WTC11 (cell line): Measurements from ENCODE around the gene ATP2A1. TPM values are rescaled to one million over a fixed set of nuclear protein-coding genes. Genes with fewer than 3 reads are reported as not detected.
A peak's percentile ranks its signal among the peaks of the same experiment; 100 is the strongest.

Experiments used
- ATAC-seq: fragments of 200-7000 bp; cut with Tn5 transposase; 2 replicates; pipeline ENCODE4 v1.10.0; 2021; ENCODE audit warnings: mild to moderate bottlenecking, moderate library complexity
- CTCF ChIA-PET: fragments of 300-600 bp; sonication (Branson Sonifier 250); formaldehyde crosslinking; loops from one replicate; lab custom pipeline; 2021; ENCODE audit warnings: antibody characterized with exemption; lab: Charles Lee
- POLR2A ChIA-PET: fragments of 350-600 bp; sonication (Branson Sonifier 250); formaldehyde crosslinking; loops from one replicate; lab custom pipeline; 2021; ENCODE audit warnings: antibody characterized with exemption; lab: Charles Lee
- DNase-seq: peaks from one replicate; pipeline ENCODE4 v3.0.0; 2021; ENCODE audit warnings: low spot score
- H3K27ac Mint-ChIP-seq: 2 replicates; pipeline ENCODE4 v1.8.0; 2021; ENCODE audit warnings: mixed read lengths
- H3K27me3 Mint-ChIP-seq: 2 replicates; pipeline ENCODE4 v1.8.0; 2021; ENCODE audit warnings: low read depth, mild to moderate bottlenecking, moderate library complexity, mixed read lengths
- H3K36me3 Mint-ChIP-seq: 2 replicates; pipeline ENCODE4 v1.8.0; 2021; ENCODE audit warnings: mixed read lengths
- H3K4me1 Mint-ChIP-seq: 2 replicates; pipeline ENCODE4 v1.8.0; 2022; ENCODE audit warnings: mixed read lengths
- H3K4me3 Mint-ChIP-seq: 2 replicates; pipeline ENCODE4 v1.8.0; 2021; ENCODE audit warnings: mild to moderate bottlenecking, moderate library complexity, mixed read lengths
- H3K9me3 Mint-ChIP-seq: 2 replicates; pipeline ENCODE4 v1.8.0; 2021; ENCODE audit warnings: mixed read lengths
- CBFB ChIP-seq: sonication (generic); formaldehyde crosslinking; IDR thresholded peaks from 2 replicates; pipeline ENCODE4 v1.8.1; 2022; ENCODE audit warnings: mild to moderate bottlenecking, low read depth, missing genetic modification reagents
- ETV6 ChIP-seq: sonication (generic); formaldehyde crosslinking; IDR thresholded peaks from 2 replicates; pipeline ENCODE4 v1.8.1; 2022; ENCODE audit warnings: mild to moderate bottlenecking, missing genetic modification reagents
- FOXK1 ChIP-seq: sonication (generic); formaldehyde crosslinking; IDR thresholded peaks from 2 replicates; pipeline ENCODE4 v1.8.0; 2022; ENCODE audit warnings: mild to moderate bottlenecking, moderate library complexity, missing genetic modification reagents
- GABPB1 ChIP-seq: sonication (generic); formaldehyde crosslinking; IDR thresholded peaks from 2 replicates; pipeline ENCODE4 v1.8.1; 2023; ENCODE audit warnings: mild to moderate bottlenecking, missing genetic modification reagents
- GRHL2 ChIP-seq: fragments of 250-450 bp; sonication (Bioruptor Pico); IDR thresholded peaks from 2 replicates; pipeline ENCODE4 v1.8.0; 2022; ENCODE audit warnings: mild to moderate bottlenecking, moderate library complexity; ENCODE audit not compliant: insufficient replicate concordance, severe bottlenecking
- HMGA2 ChIP-seq: fragments of 250-450 bp; sonication (Bioruptor Pico); IDR thresholded peaks from 2 replicates; pipeline ENCODE4 v1.4.0; 2021; ENCODE audit warnings: mild to moderate bottlenecking, moderate library complexity
- IRF2 ChIP-seq: sonication (generic); formaldehyde crosslinking; IDR thresholded peaks from 2 replicates; pipeline ENCODE4 v1.8.0; 2022; ENCODE audit warnings: low read depth, missing genetic modification reagents, borderline replicate concordance
- NFE2L1 ChIP-seq: sonication (generic); formaldehyde crosslinking; IDR thresholded peaks from 2 replicates; pipeline ENCODE4 v1.8.1; 2023; ENCODE audit warnings: missing genetic modification reagents
- NR2C2 ChIP-seq: sonication (generic); formaldehyde crosslinking; IDR thresholded peaks from 2 replicates; pipeline ENCODE4 v1.8.0; 2022; ENCODE audit warnings: mild to moderate bottlenecking, missing genetic modification reagents
- RELA ChIP-seq: sonication (generic); formaldehyde crosslinking; IDR thresholded peaks from 2 replicates; pipeline ENCODE4 v1.8.1; 2022; ENCODE audit warnings: missing genetic modification reagents, mild to moderate bottlenecking, borderline replicate concordance
- SP1 ChIP-seq: sonication (generic); formaldehyde crosslinking; conservative IDR thresholded peaks from 2 replicates; pipeline ENCODE4 v1.8.1; 2022; ENCODE audit warnings: missing genetic modification reagents
- ZBTB21 ChIP-seq: sonication (generic); formaldehyde crosslinking; IDR thresholded peaks from 2 replicates; pipeline ENCODE4 v1.8.1; 2023; ENCODE audit warnings: mild to moderate bottlenecking, missing genetic modification reagents, borderline replicate concordance
- ZNF138 ChIP-seq: sonication (generic); formaldehyde crosslinking; conservative IDR thresholded peaks from 2 replicates; pipeline ENCODE4 v1.8.1; 2022; ENCODE audit warnings: mild to moderate bottlenecking, moderate library complexity, missing genetic modification reagents
- ZNF232 ChIP-seq: sonication (generic); formaldehyde crosslinking; IDR thresholded peaks from 2 replicates; pipeline ENCODE4 v1.8.0; 2022; ENCODE audit warnings: mild to moderate bottlenecking, missing genetic modification reagents
- ZNF317 ChIP-seq: sonication (generic); formaldehyde crosslinking; IDR thresholded peaks from 2 replicates; pipeline ENCODE4 v1.8.1; 2023; ENCODE audit warnings: low read depth, mild to moderate bottlenecking, moderate library complexity, missing genetic modification reagents, borderline replicate concordance
- ZNF416 ChIP-seq: fragments of 250-450 bp; sonication (Bioruptor Pico); IDR thresholded peaks from 2 replicates; pipeline ENCODE4 v1.9.0; 2021; ENCODE audit warnings: mild to moderate bottlenecking, inconsistent platforms
- ZNF671 ChIP-seq: fragments of 250-450 bp; sonication (Bioruptor Pico); IDR thresholded peaks from 2 replicates; pipeline ENCODE4 v1.8.0; 2021; ENCODE audit warnings: mild to moderate bottlenecking
- total RNA-seq: library from RNA; stranded (reverse); gene quantifications from 3 replicates; pipeline ENCODE4 v1.2.3, GENCODE V29; 2021
- TF ChIP-seq, protein P1 (sequence below): sonication (generic); formaldehyde crosslinking; IDR thresholded peaks from 2 replicates; pipeline ENCODE4 v1.8.1; 2022; ENCODE audit warnings: low read depth, mild to moderate bottlenecking, moderate library complexity, missing genetic modification reagents, borderline replicate concordance
- TF ChIP-seq, protein P2 (sequence below): sonication (generic); formaldehyde crosslinking; IDR thresholded peaks from 2 replicates; pipeline ENCODE4 v1.8.0; 2022; ENCODE audit warnings: mild to moderate bottlenecking, missing genetic modification reagents
- TF ChIP-seq, protein P3 (sequence below): sonication (generic); formaldehyde crosslinking; IDR thresholded peaks from 2 replicates; pipeline ENCODE4 v1.8.1; 2022; ENCODE audit warnings: missing genetic modification reagents, borderline replicate concordance
- TF ChIP-seq, protein P4 (sequence below): sonication (generic); formaldehyde crosslinking; IDR thresholded peaks from 2 replicates; pipeline ENCODE4 v1.8.0; 2023; ENCODE audit warnings: missing genetic modification reagents
- TF ChIP-seq, protein P5 (sequence below): sonication (generic); formaldehyde crosslinking; IDR thresholded peaks from 2 replicates; pipeline ENCODE4 v1.8.1; 2023; ENCODE audit warnings: mild to moderate bottlenecking, missing genetic modification reagents, moderate library complexity
- TF ChIP-seq, protein P6 (sequence below): sonication (generic); formaldehyde crosslinking; IDR thresholded peaks from 2 replicates; pipeline ENCODE4 v1.8.0; 2022; ENCODE audit warnings: missing genetic modification reagents

ATP2A1 gene
- total RNA-seq, 1 experiment from 2014 or later: 6.4 TPM

DNA sequence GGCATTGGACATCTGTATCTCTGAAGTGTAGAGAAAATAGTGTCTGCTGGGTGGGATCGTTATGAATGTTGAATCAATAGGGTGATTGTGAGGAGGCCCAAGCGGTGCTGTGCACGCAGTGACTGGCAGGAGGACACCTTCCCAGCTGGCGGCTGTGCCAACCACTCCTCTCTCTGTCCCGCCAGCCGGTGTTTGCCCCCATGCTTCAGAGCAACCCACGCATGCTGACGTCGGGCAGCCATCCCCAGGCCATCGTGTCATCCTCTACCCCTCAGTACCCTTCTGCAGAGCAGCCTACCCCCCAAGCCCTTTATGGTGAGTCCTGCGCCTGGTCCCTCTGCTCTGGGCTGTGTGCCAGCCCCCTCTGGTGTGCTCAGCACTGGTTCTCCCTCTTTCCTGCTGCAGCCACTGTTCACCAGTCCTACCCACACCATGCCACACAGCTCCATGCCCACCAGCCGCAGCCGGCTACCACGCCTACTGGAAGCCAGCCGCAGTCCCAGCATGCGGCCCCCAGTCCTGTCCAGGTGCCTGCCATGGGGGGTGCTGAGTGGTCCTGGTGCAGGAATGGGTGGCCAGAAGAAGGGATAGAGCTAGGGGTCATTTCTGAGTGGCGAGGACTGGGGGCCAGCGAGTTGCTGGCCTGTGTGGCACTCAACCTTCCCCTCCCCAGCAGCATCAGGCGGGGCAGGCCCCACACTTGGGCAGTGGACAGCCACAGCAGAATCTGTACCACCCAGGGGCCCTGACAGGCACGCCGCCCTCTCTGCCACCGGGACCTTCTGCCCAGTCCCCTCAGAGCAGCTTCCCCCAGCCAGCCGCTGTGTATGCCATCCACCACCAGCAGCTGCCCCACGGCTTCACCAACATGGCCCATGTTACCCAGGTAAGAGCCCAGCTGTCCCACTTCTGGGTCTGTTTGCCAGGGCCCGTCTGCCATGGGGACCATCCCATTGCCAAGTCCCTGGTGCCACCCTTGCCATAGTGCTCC lies 43.1 kb upstream of the ATP2A1 start:
- POLR2A ChIA-PET: interaction anchor here (0.6 to 1.8 kb wide), 2 partner anchors 7 to 1965 kb away, joined by 4 to 8 read pairs; no protein-coding TSS in a partner anchor
- peaks cover 67% of the 10 kb centered on the region for H3K36me3 Mint-ChIP-seq
- TF ChIP-seq RELA (CRISPR knock-in tag) (no peak), ZNF138 (CRISPR knock-in tag) (no peak), ETV6 (CRISPR knock-in tag) (no peak), GRHL2 (no peak), GABPB1 (CRISPR knock-in tag) (no peak), ZNF416 (no peak), HMGA2 (no peak), ZNF317 (CRISPR knock-in tag) (no peak), CBFB (CRISPR knock-in tag) (no peak), ZBTB21 (CRISPR knock-in tag) (no peak), FOXK1 (CRISPR knock-in tag) (no peak), SP1 (no peak), NFE2L1 (CRISPR knock-in tag) (no peak)
- TF ChIP-seq, protein P1, sequence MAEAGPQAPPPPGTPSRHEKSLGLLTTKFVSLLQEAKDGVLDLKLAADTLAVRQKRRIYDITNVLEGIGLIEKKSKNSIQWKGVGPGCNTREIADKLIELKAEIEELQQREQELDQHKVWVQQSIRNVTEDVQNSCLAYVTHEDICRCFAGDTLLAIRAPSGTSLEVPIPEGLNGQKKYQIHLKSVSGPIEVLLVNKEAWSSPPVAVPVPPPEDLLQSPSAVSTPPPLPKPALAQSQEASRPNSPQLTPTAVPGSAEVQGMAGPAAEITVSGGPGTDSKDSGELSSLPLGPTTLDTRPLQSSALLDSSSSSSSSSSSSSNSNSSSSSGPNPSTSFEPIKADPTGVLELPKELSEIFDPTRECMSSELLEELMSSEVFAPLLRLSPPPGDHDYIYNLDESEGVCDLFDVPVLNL: no peak
- TF ChIP-seq, protein P2, sequence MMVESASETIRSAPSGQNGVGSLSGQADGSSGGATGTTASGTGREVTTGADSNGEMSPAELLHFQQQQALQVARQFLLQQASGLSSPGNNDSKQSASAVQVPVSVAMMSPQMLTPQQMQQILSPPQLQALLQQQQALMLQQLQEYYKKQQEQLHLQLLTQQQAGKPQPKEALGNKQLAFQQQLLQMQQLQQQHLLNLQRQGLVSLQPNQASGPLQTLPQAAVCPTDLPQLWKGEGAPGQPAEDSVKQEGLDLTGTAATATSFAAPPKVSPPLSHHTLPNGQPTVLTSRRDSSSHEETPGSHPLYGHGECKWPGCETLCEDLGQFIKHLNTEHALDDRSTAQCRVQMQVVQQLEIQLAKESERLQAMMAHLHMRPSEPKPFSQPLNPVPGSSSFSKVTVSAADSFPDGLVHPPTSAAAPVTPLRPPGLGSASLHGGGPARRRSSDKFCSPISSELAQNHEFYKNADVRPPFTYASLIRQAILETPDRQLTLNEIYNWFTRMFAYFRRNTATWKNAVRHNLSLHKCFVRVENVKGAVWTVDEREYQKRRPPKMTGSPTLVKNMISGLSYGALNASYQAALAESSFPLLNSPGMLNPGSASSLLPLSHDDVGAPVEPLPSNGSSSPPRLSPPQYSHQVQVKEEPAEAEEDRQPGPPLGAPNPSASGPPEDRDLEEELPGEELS: no peak
- TF ChIP-seq, protein P3, sequence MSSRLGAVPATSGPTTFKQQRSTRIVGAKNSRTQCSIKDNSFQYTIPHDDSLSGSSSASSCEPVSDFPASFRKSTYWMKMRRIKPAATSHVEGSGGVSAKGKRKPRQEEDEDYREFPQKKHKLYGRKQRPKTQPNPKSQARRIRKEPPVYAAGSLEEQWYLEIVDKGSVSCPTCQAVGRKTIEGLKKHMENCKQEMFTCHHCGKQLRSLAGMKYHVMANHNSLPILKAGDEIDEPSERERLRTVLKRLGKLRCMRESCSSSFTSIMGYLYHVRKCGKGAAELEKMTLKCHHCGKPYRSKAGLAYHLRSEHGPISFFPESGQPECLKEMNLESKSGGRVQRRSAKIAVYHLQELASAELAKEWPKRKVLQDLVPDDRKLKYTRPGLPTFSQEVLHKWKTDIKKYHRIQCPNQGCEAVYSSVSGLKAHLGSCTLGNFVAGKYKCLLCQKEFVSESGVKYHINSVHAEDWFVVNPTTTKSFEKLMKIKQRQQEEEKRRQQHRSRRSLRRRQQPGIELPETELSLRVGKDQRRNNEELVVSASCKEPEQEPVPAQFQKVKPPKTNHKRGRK (CRISPR knock-in tag): no peak
- TF ChIP-seq, all 79 proteins: peak for 0
- H3K4me1 Mint-ChIP-seq: no peaks in the 10 kb centered on the region
- no peak for ATAC-seq
- H3K9me3 Mint-ChIP-seq: no peaks in the 10 kb centered on the region
- H3K27me3 Mint-ChIP-seq: no peaks in the 10 kb centered on the region
- H3K27ac Mint-ChIP-seq: no peak overlapping the region
- CTCF ChIA-PET: interaction anchor here (0.6 to 1.0 kb wide), 2 partner anchors 11 to 1900 kb away, joined by 3 to 4 read pairs; partner anchors contain the start of gene TUFM
- no peak for DNase-seq
- no peak overlapping the region for H3K4me3 Mint-ChIP-seq

DNA sequence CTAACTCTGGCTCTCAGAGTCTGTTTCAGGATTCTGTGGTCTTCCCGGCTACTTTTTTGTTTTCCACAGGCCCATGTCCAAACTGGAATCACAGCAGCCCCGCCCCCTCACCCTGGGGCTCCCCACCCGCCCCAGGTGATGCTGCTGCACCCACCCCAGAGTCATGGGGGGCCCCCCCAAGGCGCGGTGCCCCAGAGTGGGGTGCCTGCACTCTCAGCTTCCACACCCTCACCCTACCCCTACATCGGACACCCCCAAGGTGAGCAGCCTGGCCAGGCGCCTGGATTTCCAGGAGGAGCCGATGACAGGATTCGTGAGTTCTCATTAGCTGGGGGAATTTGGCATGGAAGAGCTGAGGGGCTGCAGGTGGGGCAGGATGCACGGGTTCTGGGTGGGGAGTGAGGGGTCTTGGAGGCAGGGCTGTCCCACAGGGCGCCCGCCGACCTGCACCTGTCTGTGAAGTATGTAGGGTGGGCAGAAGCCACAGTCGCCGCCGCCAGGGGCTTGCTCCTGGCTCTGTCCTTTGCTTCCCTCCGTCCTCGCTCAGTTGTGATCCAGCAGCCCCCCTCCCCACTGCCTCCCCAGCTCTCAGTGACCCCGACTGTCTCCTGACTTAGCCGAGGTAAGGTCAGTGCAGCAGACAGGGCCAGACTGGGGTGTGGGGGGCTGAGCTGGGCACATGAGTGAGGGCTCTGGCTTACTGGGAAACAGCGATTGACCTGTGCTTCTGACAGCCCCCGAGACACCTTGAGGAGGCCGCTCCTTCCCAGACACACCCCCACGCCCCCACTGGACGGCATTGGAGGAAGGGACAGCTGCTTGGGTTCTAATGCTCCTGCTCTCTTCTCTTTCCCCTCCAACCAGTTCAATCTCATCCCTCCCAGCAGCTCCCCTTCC lies 42.2 kb upstream of the ATP2A1 start:
- Mint-ChIP-seq H3K4me3 (no peak overlapping the region), H3K9me3 (no peaks in the 10 kb centered on the region), H3K4me1 (no peaks in the 10 kb centered on the region), H3K36me3 (peaks cover 58% of the 10 kb centered on the region), H3K27me3 (no peaks in the 10 kb centered on the region), H3K27ac (no peak overlapping the region)
- ATAC-seq (peak; percentile 37), DNase-seq (peak; percentile 21)
- ChIA-PET POLR2A (interaction anchor here (0.6 kb wide), 1 partner anchor 1206 kb away, joined by 3 read pairs; no protein-coding TSS in a partner anchor), CTCF (interaction anchor here (0.6 to 1.9 kb wide), 2 partner anchors 10 to 1899 kb away, joined by 4 to 10 read pairs; partner anchors contain the start of gene TUFM)
- TF ChIP-seq ZNF232 (CRISPR knock-in tag): no peak
- TF ChIP-seq, protein P4, sequence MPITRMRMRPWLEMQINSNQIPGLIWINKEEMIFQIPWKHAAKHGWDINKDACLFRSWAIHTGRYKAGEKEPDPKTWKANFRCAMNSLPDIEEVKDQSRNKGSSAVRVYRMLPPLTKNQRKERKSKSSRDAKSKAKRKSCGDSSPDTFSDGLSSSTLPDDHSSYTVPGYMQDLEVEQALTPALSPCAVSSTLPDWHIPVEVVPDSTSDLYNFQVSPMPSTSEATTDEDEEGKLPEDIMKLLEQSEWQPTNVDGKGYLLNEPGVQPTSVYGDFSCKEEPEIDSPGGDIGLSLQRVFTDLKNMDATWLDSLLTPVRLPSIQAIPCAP: no peak
- no peak for TF ChIP-seq NR2C2
- no peak for TF ChIP-seq IRF2 (CRISPR knock-in tag)
- no peak for TF ChIP-seq ZNF671 (CRISPR knock-in tag)
- TF ChIP-seq, protein P5, sequence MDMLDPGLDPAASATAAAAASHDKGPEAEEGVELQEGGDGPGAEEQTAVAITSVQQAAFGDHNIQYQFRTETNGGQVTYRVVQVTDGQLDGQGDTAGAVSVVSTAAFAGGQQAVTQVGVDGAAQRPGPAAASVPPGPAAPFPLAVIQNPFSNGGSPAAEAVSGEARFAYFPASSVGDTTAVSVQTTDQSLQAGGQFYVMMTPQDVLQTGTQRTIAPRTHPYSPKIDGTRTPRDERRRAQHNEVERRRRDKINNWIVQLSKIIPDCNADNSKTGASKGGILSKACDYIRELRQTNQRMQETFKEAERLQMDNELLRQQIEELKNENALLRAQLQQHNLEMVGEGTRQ (CRISPR knock-in tag): no peak
- TF ChIP-seq, protein P6, sequence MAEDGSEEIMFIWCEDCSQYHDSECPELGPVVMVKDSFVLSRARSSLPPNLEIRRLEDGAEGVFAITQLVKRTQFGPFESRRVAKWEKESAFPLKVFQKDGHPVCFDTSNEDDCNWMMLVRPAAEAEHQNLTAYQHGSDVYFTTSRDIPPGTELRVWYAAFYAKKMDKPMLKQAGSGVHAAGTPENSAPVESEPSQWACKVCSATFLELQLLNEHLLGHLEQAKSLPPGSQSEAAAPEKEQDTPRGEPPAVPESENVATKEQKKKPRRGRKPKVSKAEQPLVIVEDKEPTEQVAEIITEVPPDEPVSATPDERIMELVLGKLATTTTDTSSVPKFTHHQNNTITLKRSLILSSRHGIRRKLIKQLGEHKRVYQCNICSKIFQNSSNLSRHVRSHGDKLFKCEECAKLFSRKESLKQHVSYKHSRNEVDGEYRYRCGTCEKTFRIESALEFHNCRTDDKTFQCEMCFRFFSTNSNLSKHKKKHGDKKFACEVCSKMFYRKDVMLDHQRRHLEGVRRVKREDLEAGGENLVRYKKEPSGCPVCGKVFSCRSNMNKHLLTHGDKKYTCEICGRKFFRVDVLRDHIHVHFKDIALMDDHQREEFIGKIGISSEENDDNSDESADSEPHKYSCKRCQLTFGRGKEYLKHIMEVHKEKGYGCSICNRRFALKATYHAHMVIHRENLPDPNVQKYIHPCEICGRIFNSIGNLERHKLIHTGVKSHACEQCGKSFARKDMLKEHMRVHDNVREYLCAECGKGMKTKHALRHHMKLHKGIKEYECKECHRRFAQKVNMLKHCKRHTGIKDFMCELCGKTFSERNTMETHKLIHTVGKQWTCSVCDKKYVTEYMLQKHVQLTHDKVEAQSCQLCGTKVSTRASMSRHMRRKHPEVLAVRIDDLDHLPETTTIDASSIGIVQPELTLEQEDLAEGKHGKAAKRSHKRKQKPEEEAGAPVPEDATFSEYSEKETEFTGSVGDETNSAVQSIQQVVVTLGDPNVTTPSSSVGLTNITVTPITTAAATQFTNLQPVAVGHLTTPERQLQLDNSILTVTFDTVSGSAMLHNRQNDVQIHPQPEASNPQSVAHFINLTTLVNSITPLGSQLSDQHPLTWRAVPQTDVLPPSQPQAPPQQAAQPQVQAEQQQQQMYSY (CRISPR knock-in tag): no peak
